ENCODE results near the gene TOX2.

Gene TOX2

DNA sequence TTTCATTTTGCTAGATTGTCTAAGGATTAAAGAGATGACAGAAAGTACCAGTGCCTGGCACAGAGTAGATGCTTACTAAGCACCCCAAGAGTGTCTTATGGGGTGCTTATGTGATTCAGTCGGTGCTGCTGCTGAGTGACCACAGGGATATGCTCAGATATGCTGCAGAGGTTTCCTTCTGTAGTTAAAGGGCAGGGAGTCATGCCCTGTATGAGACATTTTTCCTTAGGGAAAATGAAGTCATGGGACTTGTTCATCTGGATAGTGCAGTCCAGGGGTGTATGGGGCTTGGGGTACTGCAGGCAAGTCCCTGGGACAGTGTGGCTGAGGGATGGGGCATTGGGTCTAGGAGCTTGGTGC lies 25.1 kb downstream of the TOX2 start:
- no peak overlapping the region for H3K4me3 ChIP-seq (ENCODE audit: low read depth, low read length)
- no peaks in the 10 kb centered on the region for H3K9me3 ChIP-seq (ENCODE audit: control insufficient read depth, insufficient read depth, low read depth, low read length)
- no peaks in the 10 kb centered on the region for H3K36me3 ChIP-seq (ENCODE audit: control insufficient read depth in 2 of 2, insufficient read depth in 1 of 2, low read length in 2 of 2)
- ChIA-PET CTCF (interaction anchor here (0.7 to 1.5 kb wide), 6 partner anchors 9 to 190 kb away, joined by 3 to 5 read pairs (median 4); no protein-coding TSS in a partner anchor), POLR2A (interaction anchor here (0.7 kb wide), 2 partner anchors 24 to 234 kb away, joined by 3 read pairs; no protein-coding TSS in a partner anchor)
- H3K4me1 ChIP-seq (ENCODE audit: control insufficient read depth, insufficient read depth, low read length), result peaks cover 4% of the 10 kb centered on the region
- H3K27ac ChIP-seq (ENCODE audit: extremely low read depth, low read depth, low read length), result no peak overlapping the region
- TF ChIP-seq HOXC10 (CRISPR knock-in tag; IDR thresholded peaks at IDR 0.05) (no peak), ZNF626 (tag by site-specific recombination; IDR thresholded peaks at IDR 0.05) (no peak), ZNF843 (tag by site-specific recombination; IDR thresholded peaks at IDR 0.05) (no peak), ZNF629 (tag by site-specific recombination; IDR thresholded peaks at IDR 0.05) (no peak), ZFP69B (tag by site-specific recombination; IDR thresholded peaks at IDR 0.05) (no peak), ZNF404 (tag by site-specific recombination; IDR thresholded peaks at IDR 0.05) (no peak), ZNF692 (tag by site-specific recombination; IDR thresholded peaks at IDR 0.05) (no peak), ZNF133 (tag by site-specific recombination; IDR thresholded peaks at IDR 0.05) (no peak)
- TF ChIP-seq, protein P1, sequence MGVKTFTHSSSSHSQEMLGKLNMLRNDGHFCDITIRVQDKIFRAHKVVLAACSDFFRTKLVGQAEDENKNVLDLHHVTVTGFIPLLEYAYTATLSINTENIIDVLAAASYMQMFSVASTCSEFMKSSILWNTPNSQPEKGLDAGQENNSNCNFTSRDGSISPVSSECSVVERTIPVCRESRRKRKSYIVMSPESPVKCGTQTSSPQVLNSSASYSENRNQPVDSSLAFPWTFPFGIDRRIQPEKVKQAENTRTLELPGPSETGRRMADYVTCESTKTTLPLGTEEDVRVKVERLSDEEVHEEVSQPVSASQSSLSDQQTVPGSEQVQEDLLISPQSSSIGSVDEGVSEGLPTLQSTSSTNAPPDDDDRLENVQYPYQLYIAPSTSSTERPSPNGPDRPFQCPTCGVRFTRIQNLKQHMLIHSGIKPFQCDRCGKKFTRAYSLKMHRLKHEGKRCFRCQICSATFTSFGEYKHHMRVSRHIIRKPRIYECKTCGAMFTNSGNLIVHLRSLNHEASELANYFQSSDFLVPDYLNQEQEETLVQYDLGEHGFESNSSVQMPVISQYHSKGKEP (tag by site-specific recombination; IDR thresholded peaks at IDR 0.05), result no peak
- TF ChIP-seq, protein P2, sequence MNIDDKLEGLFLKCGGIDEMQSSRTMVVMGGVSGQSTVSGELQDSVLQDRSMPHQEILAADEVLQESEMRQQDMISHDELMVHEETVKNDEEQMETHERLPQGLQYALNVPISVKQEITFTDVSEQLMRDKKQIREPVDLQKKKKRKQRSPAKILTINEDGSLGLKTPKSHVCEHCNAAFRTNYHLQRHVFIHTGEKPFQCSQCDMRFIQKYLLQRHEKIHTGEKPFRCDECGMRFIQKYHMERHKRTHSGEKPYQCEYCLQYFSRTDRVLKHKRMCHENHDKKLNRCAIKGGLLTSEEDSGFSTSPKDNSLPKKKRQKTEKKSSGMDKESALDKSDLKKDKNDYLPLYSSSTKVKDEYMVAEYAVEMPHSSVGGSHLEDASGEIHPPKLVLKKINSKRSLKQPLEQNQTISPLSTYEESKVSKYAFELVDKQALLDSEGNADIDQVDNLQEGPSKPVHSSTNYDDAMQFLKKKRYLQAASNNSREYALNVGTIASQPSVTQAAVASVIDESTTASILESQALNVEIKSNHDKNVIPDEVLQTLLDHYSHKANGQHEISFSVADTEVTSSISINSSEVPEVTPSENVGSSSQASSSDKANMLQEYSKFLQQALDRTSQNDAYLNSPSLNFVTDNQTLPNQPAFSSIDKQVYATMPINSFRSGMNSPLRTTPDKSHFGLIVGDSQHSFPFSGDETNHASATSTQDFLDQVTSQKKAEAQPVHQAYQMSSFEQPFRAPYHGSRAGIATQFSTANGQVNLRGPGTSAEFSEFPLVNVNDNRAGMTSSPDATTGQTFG (tag by site-specific recombination; IDR thresholded peaks at IDR 0.05; ENCODE audit: borderline replicate concordance), result no peak
- TF ChIP-seq, protein P3, sequence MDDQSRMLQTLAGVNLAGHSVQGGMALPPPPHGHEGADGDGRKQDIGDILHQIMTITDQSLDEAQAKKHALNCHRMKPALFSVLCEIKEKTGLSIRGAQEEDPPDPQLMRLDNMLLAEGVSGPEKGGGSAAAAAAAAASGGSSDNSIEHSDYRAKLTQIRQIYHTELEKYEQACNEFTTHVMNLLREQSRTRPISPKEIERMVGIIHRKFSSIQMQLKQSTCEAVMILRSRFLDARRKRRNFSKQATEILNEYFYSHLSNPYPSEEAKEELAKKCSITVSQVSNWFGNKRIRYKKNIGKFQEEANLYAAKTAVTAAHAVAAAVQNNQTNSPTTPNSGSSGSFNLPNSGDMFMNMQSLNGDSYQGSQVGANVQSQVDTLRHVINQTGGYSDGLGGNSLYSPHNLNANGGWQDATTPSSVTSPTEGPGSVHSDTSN (CRISPR knock-in tag; IDR thresholded peaks at IDR 0.05), result no peak

DNA sequence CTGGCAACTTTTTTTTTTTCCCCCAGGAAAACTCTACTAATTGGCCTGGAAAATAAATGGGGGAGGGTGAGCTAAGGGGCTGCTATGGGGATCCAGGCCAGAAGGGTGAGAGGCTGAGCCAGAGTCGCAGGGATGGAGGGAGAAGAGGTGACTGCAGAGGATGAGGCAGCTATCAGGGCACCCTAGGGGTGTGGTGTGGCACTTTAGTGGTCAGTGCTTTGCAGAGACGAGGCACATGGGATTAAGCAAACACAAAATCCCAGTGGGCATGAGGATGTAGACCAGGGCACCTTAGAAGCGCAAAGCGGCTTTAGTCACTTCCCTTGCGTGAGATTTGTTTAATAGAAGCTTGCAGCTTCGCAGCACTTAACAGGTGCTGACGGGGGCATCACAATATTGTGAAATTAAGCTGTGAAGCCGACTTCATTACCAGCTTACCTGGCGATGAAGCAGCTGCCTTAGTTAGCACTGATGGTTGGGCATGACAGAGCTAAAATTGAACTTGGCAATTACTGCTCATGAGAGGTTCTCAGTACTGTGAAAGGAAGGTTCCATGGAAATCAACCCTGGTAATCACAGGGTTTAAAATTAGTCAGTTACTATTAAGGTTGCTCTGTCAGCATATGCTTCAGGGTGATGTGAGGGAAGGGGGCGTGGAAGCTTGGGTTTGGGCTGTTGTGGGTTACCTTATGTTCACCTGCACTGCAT lies 26.0 kb downstream of the TOX2 start:
- no peaks in the 10 kb centered on the region for H3K9me3 ChIP-seq (ENCODE audit: control insufficient read depth, insufficient read depth, low read depth, low read length)
- no peak overlapping the region for H3K4me3 ChIP-seq (ENCODE audit: low read depth, low read length)
- ChIA-PET CTCF (interaction anchor here (0.9 to 1.5 kb wide), 3 partner anchors 8 to 141 kb away, joined by 4 to 5 read pairs (median 4); no protein-coding TSS in a partner anchor), POLR2A (interaction anchor here (0.7 kb wide), 2 partner anchors 308 to 1689 kb away, joined by 5 to 7 read pairs; no protein-coding TSS in a partner anchor)
- H3K36me3 ChIP-seq (ENCODE audit: control insufficient read depth in 2 of 2, insufficient read depth in 1 of 2, low read length in 2 of 2), result no peaks in the 10 kb centered on the region
- H3K4me1 ChIP-seq (ENCODE audit: control insufficient read depth, insufficient read depth, low read length), result peaks cover 4% of the 10 kb centered on the region
- no peak overlapping the region for H3K27ac ChIP-seq (ENCODE audit: extremely low read depth, low read depth, low read length)
- TF ChIP-seq, protein P4, sequence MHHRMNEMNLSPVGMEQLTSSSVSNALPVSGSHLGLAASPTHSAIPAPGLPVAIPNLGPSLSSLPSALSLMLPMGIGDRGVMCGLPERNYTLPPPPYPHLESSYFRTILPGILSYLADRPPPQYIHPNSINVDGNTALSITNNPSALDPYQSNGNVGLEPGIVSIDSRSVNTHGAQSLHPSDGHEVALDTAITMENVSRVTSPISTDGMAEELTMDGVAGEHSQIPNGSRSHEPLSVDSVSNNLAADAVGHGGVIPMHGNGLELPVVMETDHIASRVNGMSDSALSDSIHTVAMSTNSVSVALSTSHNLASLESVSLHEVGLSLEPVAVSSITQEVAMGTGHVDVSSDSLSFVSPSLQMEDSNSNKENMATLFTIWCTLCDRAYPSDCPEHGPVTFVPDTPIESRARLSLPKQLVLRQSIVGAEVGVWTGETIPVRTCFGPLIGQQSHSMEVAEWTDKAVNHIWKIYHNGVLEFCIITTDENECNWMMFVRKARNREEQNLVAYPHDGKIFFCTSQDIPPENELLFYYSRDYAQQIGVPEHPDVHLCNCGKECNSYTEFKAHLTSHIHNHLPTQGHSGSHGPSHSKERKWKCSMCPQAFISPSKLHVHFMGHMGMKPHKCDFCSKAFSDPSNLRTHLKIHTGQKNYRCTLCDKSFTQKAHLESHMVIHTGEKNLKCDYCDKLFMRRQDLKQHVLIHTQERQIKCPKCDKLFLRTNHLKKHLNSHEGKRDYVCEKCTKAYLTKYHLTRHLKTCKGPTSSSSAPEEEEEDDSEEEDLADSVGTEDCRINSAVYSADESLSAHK (tag by site-specific recombination; IDR thresholded peaks at IDR 0.05), result no peak
- TF ChIP-seq ZFP37 (tag by site-specific recombination; IDR thresholded peaks at IDR 0.05) (no peak), ZNF837 (tag by site-specific recombination; IDR thresholded peaks at IDR 0.05) (no peak), SP7 (tag by site-specific recombination; IDR thresholded peaks at IDR 0.05) (0 out of 2 replicates have a peak, but pooled peaks have one; percentile 36), ZNF184 (tag by site-specific recombination; IDR thresholded peaks at IDR 0.05) (no peak), ZNF416 (tag by site-specific recombination; IDR thresholded peaks at IDR 0.05) (no peak)
- TF ChIP-seq, protein P5, sequence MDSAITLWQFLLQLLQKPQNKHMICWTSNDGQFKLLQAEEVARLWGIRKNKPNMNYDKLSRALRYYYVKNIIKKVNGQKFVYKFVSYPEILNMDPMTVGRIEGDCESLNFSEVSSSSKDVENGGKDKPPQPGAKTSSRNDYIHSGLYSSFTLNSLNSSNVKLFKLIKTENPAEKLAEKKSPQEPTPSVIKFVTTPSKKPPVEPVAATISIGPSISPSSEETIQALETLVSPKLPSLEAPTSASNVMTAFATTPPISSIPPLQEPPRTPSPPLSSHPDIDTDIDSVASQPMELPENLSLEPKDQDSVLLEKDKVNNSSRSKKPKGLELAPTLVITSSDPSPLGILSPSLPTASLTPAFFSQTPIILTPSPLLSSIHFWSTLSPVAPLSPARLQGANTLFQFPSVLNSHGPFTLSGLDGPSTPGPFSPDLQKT (IDR thresholded peaks at IDR 0.05; ENCODE audit: borderline replicate concordance, low read depth, low read length), result no peak
- TF ChIP-seq, protein P6, sequence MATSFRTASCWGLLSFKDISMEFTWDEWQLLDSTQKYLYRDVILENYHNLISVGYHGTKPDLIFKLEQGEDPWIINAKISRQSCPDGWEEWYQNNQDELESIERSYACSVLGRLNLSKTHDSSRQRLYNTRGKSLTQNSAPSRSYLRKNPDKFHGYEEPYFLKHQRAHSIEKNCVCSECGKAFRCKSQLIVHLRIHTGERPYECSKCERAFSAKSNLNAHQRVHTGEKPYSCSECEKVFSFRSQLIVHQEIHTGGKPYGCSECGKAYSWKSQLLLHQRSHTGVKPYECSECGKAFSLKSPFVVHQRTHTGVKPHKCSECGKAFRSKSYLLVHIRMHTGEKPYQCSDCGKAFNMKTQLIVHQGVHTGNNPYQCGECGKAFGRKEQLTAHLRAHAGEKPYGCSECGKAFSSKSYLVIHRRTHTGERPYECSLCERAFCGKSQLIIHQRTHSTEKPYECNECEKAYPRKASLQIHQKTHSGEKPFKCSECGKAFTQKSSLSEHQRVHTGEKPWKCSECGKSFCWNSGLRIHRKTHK (tag by site-specific recombination; IDR thresholded peaks at IDR 0.05), result no peak

Data from HEK293 (cell line).